Calu3 (cell line): ENCODE data around the gene TUBE1. TPM values are rescaled to one million over a fixed set of nuclear protein-coding genes. Genes with fewer than 3 reads are reported as not detected.

ENCODE experiments used
- Bru-seq: library from RNA; stranded (reverse); fragments of 400-500 nt; gene quantifications from one replicate; lab custom pipeline; 2021; lab: Mats Ljungman, UMichigan
- BruChase-seq, 2 experiments: library from RNA; stranded (reverse); fragments of 400-500 nt; gene quantifications; one replicate each; lab custom pipeline; 2021; lab: Mats Ljungman, UMichigan
- BruUV-seq: library from RNA; stranded (reverse); fragments of 400-500 nt; replicated peaks from 2 replicates; lab custom pipeline; 2021; lab: Mats Ljungman, UMichigan
- CTCF ChIA-PET: fragments of 300-600 bp; sonication (Branson Sonifier 250); formaldehyde crosslinking; loops from one replicate; lab custom pipeline; 2022; ENCODE audit warnings: antibody characterized with exemption; lab: Charles Lee
- DNase-seq: peaks from one replicate; pipeline ENCODE4 v3.0.0; 2022
- H3K27ac Mint-ChIP-seq: one replicate; pipeline ENCODE4 v1.8.0; 2022; ENCODE audit warnings: mixed read lengths; ENCODE audit not compliant: unreplicated experiment
- H3K27me3 Mint-ChIP-seq: one replicate; pipeline ENCODE4 v1.8.0; 2022; ENCODE audit warnings: mixed read lengths; ENCODE audit not compliant: unreplicated experiment
- H3K36me3 Mint-ChIP-seq: one replicate; pipeline ENCODE4 v1.8.0; 2022; ENCODE audit warnings: mild to moderate bottlenecking, moderate library complexity, mixed read lengths; ENCODE audit not compliant: insufficient read depth, unreplicated experiment
- H3K4me1 Mint-ChIP-seq: one replicate; pipeline ENCODE4 v1.8.0; 2022; ENCODE audit warnings: mild to moderate bottlenecking, low read depth, mixed read lengths; ENCODE audit not compliant: unreplicated experiment
- H3K4me3 Mint-ChIP-seq: one replicate; pipeline ENCODE4 v1.8.0; 2022; ENCODE audit warnings: mild to moderate bottlenecking, low read depth, moderate library complexity, mixed read lengths; ENCODE audit not compliant: unreplicated experiment
- H3K9me3 Mint-ChIP-seq: one replicate; pipeline ENCODE4 v1.8.0; 2022; ENCODE audit warnings: low read depth, mixed read lengths; ENCODE audit not compliant: unreplicated experiment
- CTCF ChIP-seq: fragments of 200-600 bp; IDR thresholded peaks from one replicate; pipeline ENCODE4 v1.8.0; 2022; ENCODE audit warnings: antibody characterized with exemption; ENCODE audit not compliant: unreplicated experiment
- intact Hi-C: fragments of 100-400 bp; cut with micrococcal nuclease; formaldehyde crosslinking; loops from one replicate; pipeline ENCODE4 v1.10.0; 2022; ENCODE audit not compliant: unreplicated experiment
- long read RNA-seq: library from polyadenylated mRNA; stranded (forward); transcript quantifications from one replicate; pipeline ENCODE4 v2.0.0, GENCODE V29; 2022
- total RNA-seq: library from RNA; stranded (reverse); gene quantifications from 2 replicates; pipeline ENCODE4 v1.2.3, GENCODE V29; 2022

The TUBE1 gene
- 21.0 and 25.6 TPM in 2 replicates for total RNA-seq
- Bru-seq, nascent RNA, result percentile 78 among the genes with signal in this experiment
- percentile 80 among the genes with signal in this experiment for BruChase-seq, experiment 1, labeled RNA remaining after a 6-hour chase
- BruChase-seq, experiment 2, labeled RNA remaining after a 2-hour chase, result percentile 88 among the genes with signal in this experiment
- long read RNA-seq, transcript TUBE1-202 (12 exons, 2,142 nt), result major isoform, 7 of 31 reads
- long read RNA-seq, partial matches to known transcripts, result 6 of 31 reads
- long read RNA-seq, other reads (novel, unspliced or antisense), result 16 of 31 reads

GRCh38 chr6:112087136-112087911, at the start of gene TUBE1, which contains the start of gene FAM229B:
Gene TUBE1 (minus strand): TSS chr6:112087482. CDS start chr6:112087434, 48 bp downstream.
Gene FAM229B (plus strand): TSS chr6:112087591. CDS start chr6:112099284, 11,693 bp downstream.
- peak; percentile 85 for DNase-seq

GRCh38 chr6:112130878-112131277, 43.6 kb upstream of the TUBE1 start:
- Mint-ChIP-seq H3K36me3 (no peaks in the 10 kb centered on the region), H3K27me3 (no peaks in the 10 kb centered on the region)
- intact Hi-C loops, result no loop called here

More at GRCh38 chr6:112087136-112087911, at the start of gene TUBE1, which contains the start of gene FAM229B:
- no peak for TF ChIP-seq CTCF
- Mint-ChIP-seq H3K4me3 (no peak within 1 kb of the TSS), H3K27me3 (no peaks in the 10 kb centered on the region), H3K9me3 (no peaks in the 10 kb centered on the region), H3K27ac (no peak within 1 kb of the TSS), H3K4me1 (no peaks in the 10 kb centered on the region), H3K36me3 (peaks cover 5% of the 10 kb centered on the region)
- intact Hi-C loops, result loop anchor here (2.0 kb wide), 1 partner anchor 285 kb away; no protein-coding TSS in a partner anchor
- BruUV-seq, result no TSS peak
- CTCF ChIA-PET, result interaction anchor here (1.0 kb wide), 2 partner anchors 167 to 828 kb away, joined by 3 read pairs; partner anchors contain the start of gene LAMA4

GRCh38 chr6:112128208-112128607, 40.9 kb upstream of the TUBE1 start:
- no peak overlapping the region for H3K27ac Mint-ChIP-seq
- H3K4me3 Mint-ChIP-seq, result no peak overlapping the region
- no peaks in the 10 kb centered on the region for H3K27me3 Mint-ChIP-seq
- H3K36me3 Mint-ChIP-seq, result no peaks in the 10 kb centered on the region
- TF ChIP-seq CTCF, result no peak
- no peak for DNase-seq
- BruUV-seq, result no TSS peak
- intact Hi-C loops, result no loop called here
- no peaks in the 10 kb centered on the region for H3K9me3 Mint-ChIP-seq
- CTCF ChIA-PET, result no interaction called here
- H3K4me1 Mint-ChIP-seq, result no peaks in the 10 kb centered on the region

More at GRCh38 chr6:112130878-112131277, 43.6 kb upstream of the TUBE1 start:
- Mint-ChIP-seq H3K9me3 (no peaks in the 10 kb centered on the region), H3K4me3 (no peak overlapping the region), H3K4me1 (no peaks in the 10 kb centered on the region), H3K27ac (no peak overlapping the region)
- no peak for TF ChIP-seq CTCF
- no peak for DNase-seq
- no TSS peak for BruUV-seq
- CTCF ChIA-PET, result no interaction called here

- BruUV-seq, result no TSS peak
Observed at GRCh38 chr6:112123982-112124381, 36.7 kb upstream of the TUBE1 start.

More at GRCh38 chr6:112123982-112124381, 36.7 kb upstream of the TUBE1 start:
- H3K27me3 Mint-ChIP-seq, result no peaks in the 10 kb centered on the region
- no peak for TF ChIP-seq CTCF
- H3K27ac Mint-ChIP-seq, result no peak overlapping the region
- no peak overlapping the region for H3K4me3 Mint-ChIP-seq
- H3K9me3 Mint-ChIP-seq, result no peaks in the 10 kb centered on the region
- intact Hi-C loops, result no loop called here
- no peak for DNase-seq
- no peaks in the 10 kb centered on the region for H3K4me1 Mint-ChIP-seq
- H3K36me3 Mint-ChIP-seq, result peaks cover 4% of the 10 kb centered on the region
- CTCF ChIA-PET, result no interaction called here
